GM18520 (cell line): Measurements from ENCODE around the gene ALB.

ENCODE experiments used
- ATAC-seq: cut with Tn5 transposase; IDR thresholded peaks from one replicate; pipeline ENCODE4 v1.9.1; 2021; ENCODE audit not compliant: unreplicated experiment

The ALB gene

GRCh38 chr4:73429826-73430587 is 25.9 kb downstream of the ALB start:
- ATAC-seq = no peak

GRCh38 chr4:73431813-73432168 is 27.7 kb downstream of the ALB start:
- no peak for ATAC-seq

- no peak for ATAC-seq
Measured at GRCh38 chr4:73432169-73433000, 28.3 kb downstream of the ALB start.

- no peak for ATAC-seq
Measured at GRCh38 chr4:73433140-73433539, 29.1 kb downstream of the ALB start.

- no peak for ATAC-seq
Measured at GRCh38 chr4:73434311-73434710, 30.2 kb downstream of the ALB start.

DNA sequence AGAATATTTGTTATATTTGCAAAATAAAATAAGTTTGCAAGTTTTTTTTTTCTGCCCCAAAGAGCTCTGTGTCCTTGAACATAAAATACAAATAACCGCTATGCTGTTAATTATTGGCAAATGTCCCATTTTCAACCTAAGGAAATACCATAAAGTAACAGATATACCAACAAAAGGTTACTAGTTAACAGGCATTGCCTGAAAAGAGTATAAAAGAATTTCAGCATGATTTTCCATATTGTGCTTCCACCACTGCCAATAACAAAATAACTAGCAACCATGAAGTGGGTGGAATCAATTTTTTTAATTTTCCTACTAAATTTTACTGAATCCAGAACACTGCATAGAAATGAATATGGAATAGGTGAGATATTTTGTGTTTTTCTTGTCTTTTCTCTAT is 31.9 kb downstream of the ALB start, which contains the start of gene AFP:
Gene AFP, plus strand, starts transcription at position 238 of the 400 bp plus-strand sequence. Its CDS starts 42 bp downstream, at position 280.
- ATAC-seq = no peak

GRCh38 chr4:73436674-73437557 is 32.8 kb downstream of the ALB start:
- no peak for ATAC-seq

DNA sequence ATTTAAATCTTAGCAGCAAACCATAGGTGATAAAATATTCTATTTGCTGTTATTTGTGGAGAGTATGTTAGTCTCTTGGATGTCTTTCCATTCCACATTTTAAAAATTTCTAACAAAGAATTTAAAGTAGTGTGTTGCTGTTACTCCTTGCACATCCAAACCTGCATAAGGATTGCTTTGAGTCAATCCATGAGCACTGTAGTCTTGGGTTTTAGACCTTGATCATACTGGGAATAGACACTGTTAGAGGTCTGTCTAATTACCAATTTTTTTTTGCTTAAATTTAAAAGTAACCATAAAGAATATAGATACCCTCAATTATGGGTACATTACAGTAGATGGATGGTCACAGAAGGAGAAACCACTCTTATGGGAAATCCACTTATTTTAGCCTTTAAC is 33.5 kb downstream of the ALB start:
- ATAC-seq = no peak

DNA sequence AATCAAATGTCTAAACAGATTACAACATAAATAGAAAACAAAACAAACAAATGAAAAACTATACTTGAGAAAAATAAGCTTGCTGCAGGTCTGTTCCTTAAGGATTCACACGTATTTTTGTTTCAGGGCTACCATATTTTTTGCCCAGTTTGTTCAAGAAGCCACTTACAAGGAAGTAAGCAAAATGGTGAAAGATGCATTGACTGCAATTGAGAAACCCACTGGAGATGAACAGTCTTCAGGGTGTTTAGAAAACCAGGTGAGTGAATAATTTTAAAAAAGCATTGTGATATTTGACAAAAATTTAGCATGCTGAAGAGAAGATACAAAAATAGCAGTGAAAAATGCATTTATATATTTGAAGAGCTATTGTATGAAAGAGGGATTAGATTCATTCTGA is 34.0 kb downstream of the ALB start:
- ATAC-seq = no peak

DNA sequence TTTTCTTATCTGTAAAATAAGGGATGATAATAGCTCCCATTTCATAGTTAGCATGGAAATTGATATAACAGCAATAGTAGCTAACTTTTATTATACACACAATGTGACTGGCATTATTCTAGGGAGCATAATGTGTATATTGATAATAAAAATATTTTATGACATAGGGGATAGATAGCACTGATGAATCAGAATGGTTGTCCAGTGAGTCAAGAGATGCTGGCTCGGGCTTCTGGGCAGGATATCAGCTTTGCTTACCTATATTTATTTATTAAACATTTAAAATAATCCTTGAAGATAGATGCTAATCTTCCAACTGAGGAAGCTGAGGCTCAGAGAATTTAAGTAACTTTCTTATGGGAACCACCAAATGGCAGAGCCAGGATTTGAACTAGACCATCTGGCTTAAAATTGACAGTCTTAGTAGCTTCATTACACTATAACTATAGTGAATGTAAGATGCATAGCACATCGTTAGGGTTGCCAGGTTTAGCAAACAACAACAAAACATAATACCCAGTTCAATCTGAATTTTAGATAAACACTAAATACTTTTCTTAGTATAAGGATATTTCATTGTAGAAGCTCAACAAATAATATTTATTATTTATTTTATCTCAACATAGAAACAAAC is 34.6 kb downstream of the ALB start:
- no peak for ATAC-seq

- no peak for ATAC-seq
Measured at GRCh38 chr4:73439445-73439844, 35.4 kb downstream of the ALB start.

GRCh38 chr4:73439991-73440390 is 35.9 kb downstream of the ALB start:
- no peak for ATAC-seq

DNA sequence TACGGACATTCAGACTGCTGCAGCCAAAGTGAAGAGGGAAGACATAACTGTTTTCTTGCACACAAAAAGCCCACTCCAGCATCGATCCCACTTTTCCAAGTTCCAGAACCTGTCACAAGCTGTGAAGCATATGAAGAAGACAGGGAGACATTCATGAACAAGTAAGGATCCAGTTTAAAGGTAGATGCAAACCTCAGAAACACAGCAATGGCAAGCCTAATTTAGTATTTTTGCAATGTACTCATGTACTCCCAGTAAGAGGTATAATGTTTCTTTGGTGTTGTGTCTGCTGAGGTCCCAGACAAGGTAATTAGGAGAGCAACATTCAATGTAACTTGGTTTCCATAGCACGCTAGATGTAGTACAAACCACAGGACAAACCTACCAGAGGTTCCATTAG is 36.6 kb downstream of the ALB start:
- no peak for ATAC-seq

GRCh38 chr4:73442275-73442674 is 38.2 kb downstream of the ALB start:
- ATAC-seq = no peak

DNA sequence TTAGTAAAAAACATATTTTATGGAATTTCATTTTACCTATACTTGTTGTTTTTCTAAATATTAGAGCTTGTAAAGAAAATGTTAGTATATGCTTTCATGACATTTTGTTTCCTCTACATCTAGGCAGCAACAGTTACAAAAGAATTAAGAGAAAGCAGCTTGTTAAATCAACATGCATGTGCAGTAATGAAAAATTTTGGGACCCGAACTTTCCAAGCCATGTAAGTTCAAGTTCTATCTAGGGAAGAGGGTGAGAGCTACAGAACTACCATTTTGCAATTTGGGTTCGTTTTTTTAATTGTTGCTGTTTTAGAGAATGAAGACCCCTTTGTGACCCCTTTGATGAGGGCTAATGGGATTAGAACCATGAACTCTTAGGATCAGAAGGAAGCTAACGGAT is 39.1 kb downstream of the ALB start:
- ATAC-seq = no peak

GRCh38 chr4:73445383-73446335 is 41.6 kb downstream of the ALB start:
- no peak for ATAC-seq

DNA sequence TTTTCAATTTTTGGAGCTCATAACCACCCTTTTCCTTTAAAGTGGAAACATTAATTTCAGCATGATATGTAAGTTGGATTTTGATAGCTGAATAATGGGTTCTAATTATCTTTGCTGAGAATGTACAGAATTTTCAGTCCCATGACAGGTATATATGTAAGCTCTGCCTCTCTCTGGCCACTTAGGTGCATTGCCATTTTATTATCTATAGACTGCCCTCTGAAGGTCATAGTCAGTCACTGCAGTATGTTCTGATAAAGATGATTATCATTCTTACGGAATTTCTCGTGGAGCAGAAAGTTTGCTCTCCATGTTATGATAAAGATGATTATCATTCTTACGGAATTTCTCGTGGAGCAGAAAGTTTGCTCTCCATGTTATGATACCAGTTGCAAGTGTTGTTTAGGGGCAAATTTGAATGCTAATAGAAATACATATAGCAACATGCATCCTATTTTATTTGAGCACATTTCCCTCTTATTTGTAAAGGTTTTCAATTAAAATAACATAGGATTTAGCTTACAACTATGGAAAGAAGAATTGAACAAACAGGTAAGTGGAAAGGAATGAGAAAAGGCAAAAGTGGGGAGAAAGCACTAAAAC is 42.4 kb downstream of the ALB start:
- peak; percentile 96 for ATAC-seq

DNA sequence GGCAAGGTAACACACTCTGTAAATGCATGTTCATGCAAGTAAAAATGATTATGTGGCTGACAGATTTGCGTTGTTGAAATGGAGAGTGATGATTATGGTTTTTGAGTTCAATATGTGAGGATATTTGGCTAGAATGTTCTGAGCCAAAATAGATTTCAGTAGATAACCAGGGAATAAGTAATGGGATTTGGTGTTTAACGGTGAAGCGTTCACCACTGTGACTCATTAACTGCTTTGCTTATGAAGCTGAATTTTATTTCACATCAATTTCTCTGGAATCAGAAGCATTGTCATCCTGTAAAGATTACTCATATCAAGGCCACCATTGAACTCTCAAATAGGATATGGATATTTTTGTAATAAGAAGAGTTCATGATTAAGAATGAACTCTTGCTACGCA is 43.6 kb downstream of the ALB start:
- ATAC-seq = no peak

- no peak for ATAC-seq
Measured at GRCh38 chr4:73448448-73449203, 44.5 kb downstream of the ALB start.
